DMS153 treated with DMSO at 0.1 percent for 48 hours (cell line): ENCODE results near the gene TRIM51G.
"Not testable (repeated sequence)": the region's sequence is repeated elsewhere in the genome, so short reads cannot be mapped to it uniquely, and the experiment has no call there.

Experiments
- DNase-seq: peaks from one replicate; lab custom pipeline; 2025; ENCODE audit not compliant: unreplicated experiment; lab: John Stamatoyannopoulos, UW

Gene TRIM51G

GRCh38 chr11:48983785-48984184 lies at the start of gene TRIM51G:
TSS of gene TRIM51G (minus strand) at chr11:48983885. CDS start at chr11:48981695, 2,190 bp downstream.
- not testable (repeated sequence) for DNase-seq

GRCh38 chr11:49028523-49028922 lies 44.8 kb upstream of the TRIM51G start, which contains the start of gene TRIM49B:
TSS of gene TRIM49B (plus strand) at chr11:49028823. CDS start at chr11:49031600, 2,777 bp downstream.
- not testable (repeated sequence) for DNase-seq

- DNase-seq: not testable (repeated sequence)
These were observed 15.1 kb downstream of the TRIM51G start for GRCh38 chr11:48968592-48968991.

- not testable (repeated sequence) for DNase-seq
These were observed 28.2 kb downstream of the TRIM51G start for GRCh38 chr11:48955315-48956049.

GRCh38 chr11:48945796-48946195 lies 37.9 kb downstream of the TRIM51G start:
- DNase-seq: not testable (repeated sequence)
